Non-pigmented ciliary epithelial cell (primary cell): ENCODE results near the gene FNDC11.

Experiments
- DNase-seq: peaks from one replicate; pipeline ENCODE4 v3.0.0-alpha.2; 2010; ENCODE audit warnings: low read depth

FNDC11 gene

GRCh38 chr20:63539441-63540370 is 14.3 kb upstream of the FNDC11 start:
- no peak for DNase-seq

- DNase-seq: no peak
These were observed 13.4 kb upstream of the FNDC11 start for GRCh38 chr20:63540417-63541186.

- DNase-seq: no peak
These were observed 12.6 kb upstream of the FNDC11 start for GRCh38 chr20:63541371-63541770.

- no peak for DNase-seq
These were observed 11.9 kb upstream of the FNDC11 start for GRCh38 chr20:63542031-63542559.

- no peak for DNase-seq
These were observed 11.3 kb upstream of the FNDC11 start for GRCh38 chr20:63542696-63543095.

GRCh38 chr20:63543131-63543530 is 10.8 kb upstream of the FNDC11 start:
- no peak for DNase-seq

- DNase-seq: no peak
These were observed 10.2 kb upstream of the FNDC11 start for GRCh38 chr20:63543733-63544132.

GRCh38 chr20:63544241-63544957 is 9.6 kb upstream of the FNDC11 start:
- DNase-seq: no peak

- no peak for DNase-seq
These were observed 8.9 kb upstream of the FNDC11 start for GRCh38 chr20:63544958-63545516.

GRCh38 chr20:63545814-63546213 is 8.1 kb upstream of the FNDC11 start:
- no peak for DNase-seq

GRCh38 chr20:63546256-63546955 is 7.6 kb upstream of the FNDC11 start:
- DNase-seq: no peak

GRCh38 chr20:63546956-63547724 is 6.8 kb upstream of the FNDC11 start:
- DNase-seq: no peak

GRCh38 chr20:63547725-63548480 is 6.1 kb upstream of the FNDC11 start, which contains the start of gene SRMS:
TSS of gene SRMS (minus strand) at chr20:63547749. CDS start at chr20:63547463, 286 bp downstream.
- DNase-seq: no peak

GRCh38 chr20:63548542-63548941 is 5.4 kb upstream of the FNDC11 start:
- DNase-seq: no peak

- DNase-seq: no peak
These were observed 4.9 kb upstream of the FNDC11 start for GRCh38 chr20:63549019-63549418.

GRCh38 chr20:63549679-63550282 is 4.2 kb upstream of the FNDC11 start:
- no peak for DNase-seq

GRCh38 chr20:63551068-63551467 is 2.9 kb upstream of the FNDC11 start:
- DNase-seq: no peak

- DNase-seq: no peak
These were observed 1.3 kb upstream of the FNDC11 start for GRCh38 chr20:63552481-63553249.
